ENCODE results near the gene SMG6.
"Not testable (repeated sequence)": the region's sequence is repeated elsewhere in the genome, so short reads cannot be mapped to it uniquely, and the experiment has no call there.

- TF ChIP-seq ARNTL (CRISPR knock-in tag; IDR thresholded peaks at IDR 0.05; ENCODE audit: borderline replicate concordance, low read depth); TCF4 (CRISPR knock-in tag; IDR thresholded peaks at IDR 0.05; ENCODE audit: borderline replicate concordance); ZNF70 (CRISPR knock-in tag; IDR thresholded peaks at IDR 0.05); ESRRG (CRISPR knock-in tag; IDR thresholded peaks at IDR 0.05); CSDC2 (CRISPR knock-in tag; IDR thresholded peaks at IDR 0.05); ZNF8 (CRISPR knock-in tag; IDR thresholded peaks at IDR 0.05); GLIS3 (CRISPR knock-in tag; IDR thresholded peaks at IDR 0.05); TOX (CRISPR knock-in tag; IDR thresholded peaks at IDR 0.05; ENCODE audit: borderline replicate concordance); PATZ1 (CRISPR knock-in tag; IDR thresholded peaks at IDR 0.05; ENCODE audit: borderline replicate concordance); ISL1 (CRISPR knock-in tag; IDR thresholded peaks at IDR 0.05); ZFP30 (CRISPR knock-in tag; IDR thresholded peaks at IDR 0.05); ZFP3 (CRISPR knock-in tag; IDR thresholded peaks at IDR 0.05); ZC3H10 (CRISPR knock-in tag; IDR thresholded peaks at IDR 0.05): not testable (repeated sequence)
- TF ChIP-seq, protein P1, sequence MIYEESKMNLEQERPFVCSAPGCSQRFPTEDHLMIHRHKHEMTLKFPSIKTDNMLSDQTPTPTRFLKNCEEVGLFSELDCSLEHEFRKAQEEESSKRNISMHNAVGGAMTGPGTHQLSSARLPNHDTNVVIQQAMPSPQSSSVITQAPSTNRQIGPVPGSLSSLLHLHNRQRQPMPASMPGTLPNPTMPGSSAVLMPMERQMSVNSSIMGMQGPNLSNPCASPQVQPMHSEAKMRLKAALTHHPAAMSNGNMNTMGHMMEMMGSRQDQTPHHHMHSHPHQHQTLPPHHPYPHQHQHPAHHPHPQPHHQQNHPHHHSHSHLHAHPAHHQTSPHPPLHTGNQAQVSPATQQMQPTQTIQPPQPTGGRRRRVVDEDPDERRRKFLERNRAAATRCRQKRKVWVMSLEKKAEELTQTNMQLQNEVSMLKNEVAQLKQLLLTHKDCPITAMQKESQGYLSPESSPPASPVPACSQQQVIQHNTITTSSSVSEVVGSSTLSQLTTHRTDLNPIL (CRISPR knock-in tag; IDR thresholded peaks at IDR 0.05; ENCODE audit: low read depth), result not testable (repeated sequence)
These were observed 104.2 kb downstream of the SMG6 start for GRCh38 chr17:2199386-2199785.
